SK-MEL-5 (cell line): ENCODE results near the gene PLXDC2. TPM values are rescaled to one million over a fixed set of nuclear protein-coding genes. Genes with fewer than 3 reads are reported as not detected.
A peak's percentile ranks its signal among the peaks of the same experiment; 100 is the strongest.
"Not testable (repeated sequence)": the region's sequence is repeated elsewhere in the genome, so short reads cannot be mapped to it uniquely, and the experiment has no call there.

Source experiments
- DNase-seq: peaks from one replicate; pipeline ENCODE4 v3.0.0-alpha.2; 2016; ENCODE audit warnings: low read depth, low spot score
- in situ Hi-C: cut with HindIII; loops from 2 replicates; pipeline ENCODE4 v1.10.0; 2016; ENCODE audit warnings: low sequenced_read_pairs, high pct_unique_total_duplicates, low pct_unique_long_range_greater_than_20kb
- polyA plus RNA-seq, 2 experiments: library from polyadenylated mRNA; depleted of rRNA; stranded (reverse); fragments of >200 nt; gene quantifications; 2 replicates each; pipeline ENCODE4 v1.2.3, GENCODE V29; 2015
- total RNA-seq: library from RNA; depleted of rRNA; stranded (reverse); fragments of >200 nt; shearing (Covaris generic); gene quantifications from 2 replicates; pipeline ENCODE4 v1.2.3, GENCODE V29; 2014; rRNA removed

PLXDC2 gene
- 0.03 TPM in 1 of 2 replicates, not detected in the other for total RNA-seq
- polyA plus RNA-seq (2015; cell fraction: cytosol; rRNA removed): not detected in 2 replicates
- polyA plus RNA-seq (2015; cell fraction: nucleus; rRNA removed): not detected in 2 replicates

GRCh38 chr10:19816411-19817230, at the start of gene PLXDC2:
TSS of gene PLXDC2 (plus strand) at chr10:19816432.
- in situ Hi-C loops: no loop called here

GRCh38 chr10:19767876-19768275, 48.4 kb upstream of the PLXDC2 start:
- in situ Hi-C loops: no loop called here
- no peak for DNase-seq

More at GRCh38 chr10:19816411-19817230, at the start of gene PLXDC2:
- no peak for DNase-seq

GRCh38 chr10:19769826-19770225, 46.4 kb upstream of the PLXDC2 start:
- DNase-seq, in situ Hi-C loops: not testable (repeated sequence)

- DNase-seq: no peak
- in situ Hi-C loops: no loop called here
These were observed 43.3 kb upstream of the PLXDC2 start for GRCh38 chr10:19772972-19773371.

GRCh38 chr10:19775296-19775695, 40.9 kb upstream of the PLXDC2 start:
- in situ Hi-C loops: no loop called here
- DNase-seq: no peak

GRCh38 chr10:19777806-19778205, 38.4 kb upstream of the PLXDC2 start:
- DNase-seq: no peak
- in situ Hi-C loops: no loop called here

- in situ Hi-C loops: no loop called here
- DNase-seq: no peak
These were observed 37.2 kb upstream of the PLXDC2 start for GRCh38 chr10:19778996-19779395.

GRCh38 chr10:19782430-19783089, 33.7 kb upstream of the PLXDC2 start:
- in situ Hi-C loops: no loop called here
- DNase-seq: no peak

- in situ Hi-C loops: no loop called here
- no peak for DNase-seq
These were observed 32.5 kb upstream of the PLXDC2 start for GRCh38 chr10:19783721-19784120.

- in situ Hi-C loops: no loop called here
- no peak for DNase-seq
These were observed 30.9 kb upstream of the PLXDC2 start for GRCh38 chr10:19785366-19785765.

- in situ Hi-C loops: no loop called here
- DNase-seq: peak; percentile 54
These were observed 28.1 kb upstream of the PLXDC2 start for GRCh38 chr10:19788075-19788686.

- no peak for DNase-seq
- in situ Hi-C loops: no loop called here
These were observed 27.3 kb upstream of the PLXDC2 start for GRCh38 chr10:19788902-19789301.

- in situ Hi-C loops: no loop called here
- no peak for DNase-seq
These were observed 26.6 kb upstream of the PLXDC2 start for GRCh38 chr10:19789607-19790006.

- in situ Hi-C loops: no loop called here
- DNase-seq: no peak
These were observed 25.2 kb upstream of the PLXDC2 start for GRCh38 chr10:19791032-19791431.

GRCh38 chr10:19795684-19796083, 20.5 kb upstream of the PLXDC2 start:
- in situ Hi-C loops: no loop called here
- DNase-seq: no peak

- in situ Hi-C loops: no loop called here
- DNase-seq: no peak
These were observed 16.1 kb upstream of the PLXDC2 start for GRCh38 chr10:19800161-19800560.

GRCh38 chr10:19801369-19801768, 14.9 kb upstream of the PLXDC2 start:
- in situ Hi-C loops: no loop called here
- no peak for DNase-seq

- DNase-seq: no peak
- in situ Hi-C loops: no loop called here
These were observed 12.6 kb upstream of the PLXDC2 start for GRCh38 chr10:19803676-19804075.
